Activated CD4-positive, alpha-beta T cell treated with anti-CD3 and anti-CD28 coated beads for 4 hours (primary cell): Measurements from ENCODE around the gene ANK3.

Source experiments
- DNase-seq, 2 donors: peaks; one replicate each; pipeline ENCODE4 v3.0.0-alpha.2; 2020

The ANK3 gene

GRCh38 chr10:60208676-60209269 is 180.9 kb downstream of the ANK3 start:
- DNase-seq: no peak

- DNase-seq: no peak
These were observed 181.8 kb downstream of the ANK3 start for GRCh38 chr10:60207894-60208293.

GRCh38 chr10:60206735-60207134 is 182.9 kb downstream of the ANK3 start:
- DNase-seq: no peak

- DNase-seq: no peak
These were observed 183.9 kb downstream of the ANK3 start for GRCh38 chr10:60205741-60206140.

GRCh38 chr10:60203993-60204618 is 185.6 kb downstream of the ANK3 start:
- DNase-seq: no peak

GRCh38 chr10:60200682-60201053 is 189.0 kb downstream of the ANK3 start:
- DNase-seq: no peak

- DNase-seq: no peak
These were observed 189.5 kb downstream of the ANK3 start for GRCh38 chr10:60200012-60200681.

GRCh38 chr10:60197206-60197605 is 192.5 kb downstream of the ANK3 start:
- DNase-seq: no peak

GRCh38 chr10:60194421-60194820 is 195.3 kb downstream of the ANK3 start:
- no peak for DNase-seq

- DNase-seq: no peak
These were observed 196.7 kb downstream of the ANK3 start for GRCh38 chr10:60192946-60193345.

- no peak for DNase-seq
These were observed 199.7 kb downstream of the ANK3 start for GRCh38 chr10:60189861-60190475.

- DNase-seq: no peak
These were observed 201.1 kb downstream of the ANK3 start for GRCh38 chr10:60188548-60188947.

- DNase-seq: no peak
These were observed 202.0 kb downstream of the ANK3 start for GRCh38 chr10:60187691-60188090.

- DNase-seq: no peak
These were observed 203.2 kb downstream of the ANK3 start for GRCh38 chr10:60186315-60187071.

GRCh38 chr10:60185421-60185820 is 204.3 kb downstream of the ANK3 start:
- DNase-seq: no peak

GRCh38 chr10:60182691-60183090 is 207.0 kb downstream of the ANK3 start:
- DNase-seq: no peak

- no peak for DNase-seq
These were observed 212.8 kb downstream of the ANK3 start for GRCh38 chr10:60176925-60177324.

- DNase-seq: no peak
These were observed 214.2 kb downstream of the ANK3 start for GRCh38 chr10:60175441-60175971.

- no peak for DNase-seq
These were observed 217.2 kb downstream of the ANK3 start for GRCh38 chr10:60172363-60172990.

- DNase-seq: no peak
These were observed 218.2 kb downstream of the ANK3 start for GRCh38 chr10:60171436-60172013.

GRCh38 chr10:60170250-60170649 is 219.4 kb downstream of the ANK3 start:
- DNase-seq: no peak

- DNase-seq: no peak
These were observed 220.6 kb downstream of the ANK3 start for GRCh38 chr10:60169111-60169510.
